Measurements from ENCODE around the gene SLC36A1. TPM values are rescaled to one million over a fixed set of nuclear protein-coding genes. Genes with fewer than 3 reads are reported as not detected.

The SLC36A1 gene
- total and polyA plus RNA-seq, 2 donors (not counting 1 experiment from before 2014, with no cell fraction given): 4.6 to 18.9 TPM

DNA sequence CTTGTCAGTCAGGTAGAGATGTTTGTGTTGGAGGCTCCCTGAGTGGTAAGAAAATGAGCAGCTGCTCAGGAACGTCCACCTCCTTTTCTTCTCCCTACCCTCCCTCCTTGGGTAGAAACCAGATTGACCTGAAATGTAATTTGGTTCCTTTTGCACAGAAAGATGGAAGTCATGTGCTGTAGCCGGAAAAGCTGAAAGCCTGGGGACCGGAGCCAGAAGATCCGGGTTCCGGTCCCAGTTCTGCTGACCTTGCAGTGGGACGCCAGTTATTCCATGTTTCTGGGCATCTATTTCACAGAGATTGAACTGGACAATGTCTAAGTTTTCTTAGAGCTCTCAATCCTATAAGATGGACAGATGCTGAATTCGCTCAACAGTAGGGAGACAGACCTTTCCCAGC is 40.1 kb downstream of the SLC36A1 start:
- no peak overlapping the region for H3K9ac ChIP-seq (ENCODE audit: insufficient read depth, low read length)
- no peak overlapping the region for H3K4me2 ChIP-seq (ENCODE audit: extremely low read depth, insufficient read depth, low read length)

GRCh38 chr5:151490627-151491026 is 43.2 kb downstream of the SLC36A1 start:
- Histone ChIP-seq H3K4me3 (replicated peaks in 1 of 4; ENCODE audit: control extremely low read depth in 1 of 4, insufficient read depth in 1 of 4, low read depth in 3 of 4, low read length in 4 of 4) (no peak overlapping the region), H3K9me3 (ENCODE audit: control insufficient read depth, insufficient read depth, low read depth, low read length) (no peaks in the 10 kb centered on the region), H3K79me2 (ENCODE audit: control insufficient read depth, insufficient read depth, low read length) (no peaks in the 10 kb centered on the region), H3K36me3 (ENCODE audit: control insufficient read depth, insufficient read depth, low read length) (peaks cover 10% of the 10 kb centered on the region), H3K4me1 (ENCODE audit: control insufficient read depth, extremely low read depth, insufficient read depth, low read length) (no peaks in the 10 kb centered on the region), H3K27ac (ENCODE audit: insufficient read depth, low read length) (no peak overlapping the region), H3K9ac (ENCODE audit: insufficient read depth, low read length) (no peak overlapping the region), H3K27me3 (ENCODE audit: control insufficient read depth, insufficient read depth, low read length) (no peaks in the 10 kb centered on the region), H2AFZ (ENCODE audit: low read length) (no peak overlapping the region), H3K4me2 (ENCODE audit: extremely low read depth, insufficient read depth, low read length) (no peak overlapping the region), H4K20me1 (ENCODE audit: control insufficient read depth, extremely low read depth, insufficient read depth, low read length) (no peaks in the 10 kb centered on the region)
- TF ChIP-seq CTCF (conservative IDR thresholded peaks at IDR 0.05 in 1 of 2, IDR thresholded peaks at IDR 0.05 in 1 of 2; ENCODE audit: low read depth in 1 of 2, low read length in 2 of 2): no peak
- TF ChIP-seq EZH2 (IDR thresholded peaks at IDR 0.05; ENCODE audit: low read length, missing control alignments): no peak
- no peak for DNase-seq (ENCODE audit: low read depth in 2 of 2)

More for the DNA sequence above, 40.1 kb downstream of the SLC36A1 start:
- Histone ChIP-seq H3K36me3 (ENCODE audit: control insufficient read depth, insufficient read depth, low read length) (peaks cover 10% of the 10 kb centered on the region), H3K79me2 (ENCODE audit: control insufficient read depth, insufficient read depth, low read length) (no peaks in the 10 kb centered on the region), H3K9me3 (ENCODE audit: control insufficient read depth, insufficient read depth, low read depth, low read length) (no peaks in the 10 kb centered on the region), H3K4me3 (replicated peaks in 1 of 4; ENCODE audit: control extremely low read depth in 1 of 4, insufficient read depth in 1 of 4, low read depth in 3 of 4, low read length in 4 of 4) (no peak overlapping the region), H3K27ac (ENCODE audit: insufficient read depth, low read length) (no peak overlapping the region), H3K27me3 (ENCODE audit: control insufficient read depth, insufficient read depth, low read length) (no peaks in the 10 kb centered on the region), H3K4me1 (ENCODE audit: control insufficient read depth, extremely low read depth, insufficient read depth, low read length) (no peaks in the 10 kb centered on the region), H4K20me1 (ENCODE audit: control insufficient read depth, extremely low read depth, insufficient read depth, low read length) (no peaks in the 10 kb centered on the region), H2AFZ (ENCODE audit: low read length) (no peak overlapping the region)
- TF ChIP-seq EZH2 (IDR thresholded peaks at IDR 0.05; ENCODE audit: low read length, missing control alignments) (no peak), CTCF (conservative IDR thresholded peaks at IDR 0.05 in 1 of 2, IDR thresholded peaks at IDR 0.05 in 1 of 2; ENCODE audit: low read depth in 1 of 2, low read length in 2 of 2) (no peak)
- DNase-seq (ENCODE audit: low read depth in 2 of 2): no peak

GRCh38 chr5:151491062-151491461 is 43.7 kb downstream of the SLC36A1 start:
- Histone ChIP-seq H2AFZ (ENCODE audit: low read length) (no peak overlapping the region), H3K4me1 (ENCODE audit: control insufficient read depth, extremely low read depth, insufficient read depth, low read length) (no peaks in the 10 kb centered on the region), H4K20me1 (ENCODE audit: control insufficient read depth, extremely low read depth, insufficient read depth, low read length) (no peaks in the 10 kb centered on the region), H3K79me2 (ENCODE audit: control insufficient read depth, insufficient read depth, low read length) (no peaks in the 10 kb centered on the region), H3K9ac (ENCODE audit: insufficient read depth, low read length) (no peak overlapping the region), H3K27me3 (ENCODE audit: control insufficient read depth, insufficient read depth, low read length) (no peaks in the 10 kb centered on the region), H3K9me3 (ENCODE audit: control insufficient read depth, insufficient read depth, low read depth, low read length) (no peaks in the 10 kb centered on the region), H3K4me2 (ENCODE audit: extremely low read depth, insufficient read depth, low read length) (no peak overlapping the region), H3K27ac (ENCODE audit: insufficient read depth, low read length) (no peak overlapping the region), H3K4me3 (replicated peaks in 1 of 4; ENCODE audit: control extremely low read depth in 1 of 4, insufficient read depth in 1 of 4, low read depth in 3 of 4, low read length in 4 of 4) (no peak overlapping the region), H3K36me3 (ENCODE audit: control insufficient read depth, insufficient read depth, low read length) (peaks cover 10% of the 10 kb centered on the region)
- TF ChIP-seq EZH2 (IDR thresholded peaks at IDR 0.05; ENCODE audit: low read length, missing control alignments) (no peak), CTCF (conservative IDR thresholded peaks at IDR 0.05 in 1 of 2, IDR thresholded peaks at IDR 0.05 in 1 of 2; ENCODE audit: low read depth in 1 of 2, low read length in 2 of 2) (no peak)
- no peak for DNase-seq (ENCODE audit: low read depth in 2 of 2)

Data from fibroblast of lung (primary cell).